IMR-90 (cell line): ENCODE data around the gene ALS2. TPM values are rescaled to one million over a fixed set of nuclear protein-coding genes. Genes with fewer than 3 reads are reported as not detected.

Experiments
- ATAC-seq: fragments of 200-7000 bp; cut with Tn5 transposase; 2 replicates; pipeline ENCODE4 v1.9.1; 2020; ENCODE audit warnings: low read depth, mild to moderate bottlenecking, moderate library complexity
- BruUV-seq: library from RNA; stranded (reverse); fragments of 400-500 nt; replicated peaks from 2 replicates; lab custom pipeline; 2021; lab: Mats Ljungman, UMichigan
- CTCF ChIA-PET: fragments of 300-600 bp; formaldehyde crosslinking; extraction: SDS; loops from one replicate; lab custom pipeline; 2021; ENCODE audit warnings: antibody characterized with exemption; lab: Yijun Ruan, JAX
- POLR2A ChIA-PET: fragments of 300-600 bp; sonication (Branson Sonifier 250); formaldehyde crosslinking; loops from one replicate; lab custom pipeline; 2022; ENCODE audit warnings: antibody characterized with exemption; ENCODE audit not compliant: unreplicated experiment; lab: Charles Lee
- DNase-seq: peaks from one replicate; pipeline ENCODE4 v3.0.0; 2013
- H2AFZ ChIP-seq: replicated peaks from 2 replicates; pipeline ENCODE3; 2013; ENCODE audit warnings: low read length, mild to moderate bottlenecking; ENCODE audit not compliant: poor library complexity
- H2AK5ac ChIP-seq: 2 replicates; pipeline ENCODE4 v1.6.1; 2013; ENCODE audit warnings: low read depth, low read length, inconsistent platforms
- H2AK9ac ChIP-seq: replicated peaks from 2 replicates; pipeline ENCODE3; 2013; ENCODE audit warnings: mild to moderate bottlenecking, low read depth, low read length, moderate library complexity; ENCODE audit not compliant: poor library complexity
- H2BK120ac ChIP-seq: 2 replicates; pipeline ENCODE4 v1.6.1; 2013; ENCODE audit warnings: low read depth, low read length, inconsistent platforms
- H2BK15ac ChIP-seq: 3 replicates; pipeline ENCODE4 v1.6.1; 2013; ENCODE audit warnings: low read depth, low read length, inconsistent platforms
- H2BK20ac ChIP-seq: 2 replicates; pipeline ENCODE4 v1.6.1; 2013; ENCODE audit warnings: low read depth, mild to moderate bottlenecking, inconsistent platforms, low read length, moderate library complexity
- H2BK5ac ChIP-seq: 2 replicates; pipeline ENCODE4 v1.6.1; 2013; ENCODE audit warnings: mild to moderate bottlenecking, low read depth, low read length, inconsistent platforms; ENCODE audit not compliant: poor library complexity, severe bottlenecking
- H3K14ac ChIP-seq: replicated peaks from 2 replicates; pipeline ENCODE4 v1.6.1; 2013; ENCODE audit warnings: low read depth, low read length, inconsistent platforms
- H3K18ac ChIP-seq: 2 replicates; pipeline ENCODE4 v1.6.1; 2013; ENCODE audit warnings: low read depth, low read length, control low read depth
- H3K23ac ChIP-seq: 2 replicates; pipeline ENCODE4 v1.6.1; 2013; ENCODE audit warnings: low read depth, low read length, inconsistent platforms
- H3K27ac ChIP-seq: 2 replicates; pipeline ENCODE4 v1.5.1; 2013; ENCODE audit warnings: mild to moderate bottlenecking, control low read depth, low read length; ENCODE audit not compliant: insufficient read depth
- H3K27me3 ChIP-seq: 2 replicates; pipeline ENCODE4 v1.6.1; 2013; ENCODE audit warnings: low read length; ENCODE audit not compliant: control insufficient read depth, insufficient read depth
- H3K36me3 ChIP-seq: 2 replicates; pipeline ENCODE4 v1.6.1; 2013; ENCODE audit warnings: low read length, mixed read lengths; ENCODE audit not compliant: control insufficient read depth, insufficient read depth
- H3K4ac ChIP-seq: 2 replicates; pipeline ENCODE4 v1.6.1; 2013; ENCODE audit warnings: low read depth, low read length, inconsistent platforms
- H3K4me1 ChIP-seq: 2 replicates; pipeline ENCODE4 v1.6.1; 2013; ENCODE audit warnings: low read length, mixed read lengths; ENCODE audit not compliant: control insufficient read depth, insufficient read depth
- H3K4me2 ChIP-seq: 2 replicates; pipeline ENCODE4 v1.6.1; 2013; ENCODE audit warnings: low read depth, mild to moderate bottlenecking, control low read depth, low read length, moderate library complexity
- H3K4me3 ChIP-seq: 2 replicates; pipeline ENCODE4 v1.5.1; 2013; ENCODE audit warnings: low read depth, mild to moderate bottlenecking, control low read depth, low read length, moderate library complexity; ENCODE audit not compliant: insufficient read depth
- H3K56ac ChIP-seq: 2 replicates; pipeline ENCODE4 v1.6.1; 2013; ENCODE audit warnings: low read length, inconsistent platforms; ENCODE audit not compliant: insufficient read depth; ENCODE audit errors: extremely low read depth
- H3K79me1 ChIP-seq, 2 experiments: 2 replicates each; pipeline ENCODE4 v1.6.1; 2013; ENCODE audit warnings: low read length in 2 of 2, inconsistent platforms in 1 of 2, low read depth in 1 of 2
- H3K9ac ChIP-seq: 2 replicates; pipeline ENCODE4 v1.6.1; 2013; ENCODE audit warnings: low read depth, low read length, control low read depth
- H3K9me1 ChIP-seq: 2 replicates; pipeline ENCODE4 v1.6.1; 2013; ENCODE audit warnings: low read length, inconsistent platforms; ENCODE audit not compliant: insufficient read depth
- H3K9me3 ChIP-seq: 2 replicates; pipeline ENCODE4 v1.6.1; 2013; ENCODE audit warnings: low read length; ENCODE audit not compliant: control insufficient read depth, insufficient read depth
- H4K20me1 ChIP-seq: 2 replicates; pipeline ENCODE4 v1.6.1; 2013; ENCODE audit warnings: low read length, inconsistent platforms; ENCODE audit not compliant: insufficient read depth
- H4K5ac ChIP-seq: 2 replicates; pipeline ENCODE4 v1.6.1; 2013; ENCODE audit warnings: mild to moderate bottlenecking, low read depth, low read length, control low read depth
- H4K8ac ChIP-seq, 2 experiments: 2 replicates each; pipeline ENCODE4 v1.6.1; 2013; ENCODE audit warnings: low read depth in 2 of 2, low read length in 2 of 2, control low read depth in 1 of 2, inconsistent platforms in 1 of 2
- H4K91ac ChIP-seq: 2 replicates; pipeline ENCODE4 v1.6.1; 2013; ENCODE audit warnings: low read depth, low read length, inconsistent platforms; ENCODE audit not compliant: insufficient read depth
- BHLHE40 ChIP-seq: fragments of 150-350 bp; IDR thresholded peaks from 2 replicates; pipeline ENCODE4 v1.6.1; 2016; ENCODE audit warnings: mild to moderate bottlenecking, low read depth, low read length
- CEBPB ChIP-seq: IDR thresholded peaks from 2 replicates; pipeline ENCODE4 v1.6.1; 2012; ENCODE audit warnings: low read depth, low read length, improper control_type of control experiment
- CHD1 ChIP-seq: IDR thresholded peaks from 2 replicates; pipeline ENCODE4 v1.6.1; 2012; ENCODE audit warnings: low read depth, low read length, improper control_type of control experiment
- FOS ChIP-seq: fragments of 150-350 bp; IDR thresholded peaks from 2 replicates; pipeline ENCODE4 v1.6.1; 2016; ENCODE audit warnings: low read depth, low read length
- MAFK ChIP-seq: IDR thresholded peaks from 2 replicates; pipeline ENCODE4 v1.6.1; 2012; ENCODE audit warnings: low read depth, low read length, improper control_type of control experiment
- MAZ ChIP-seq: IDR thresholded peaks from 2 replicates; pipeline ENCODE4 v1.6.1; 2012; ENCODE audit warnings: low read depth, mild to moderate bottlenecking, low read length, improper control_type of control experiment, moderate library complexity, borderline replicate concordance
- MXI1 ChIP-seq: IDR thresholded peaks from 2 replicates; pipeline ENCODE4 v1.6.1; 2012; ENCODE audit warnings: low read depth, mild to moderate bottlenecking, low read length, moderate library complexity, borderline replicate concordance
- NFE2L2 ChIP-seq: fragments of 150-350 bp; IDR thresholded peaks from 2 replicates; pipeline ENCODE4 v1.6.1; 2016; ENCODE audit warnings: low read depth, mild to moderate bottlenecking, low read length
- POLR2A ChIP-seq: IDR thresholded peaks from 2 replicates; pipeline ENCODE4 v1.6.1; 2012; ENCODE audit warnings: mild to moderate bottlenecking, low read depth, low read length
- RAD21 ChIP-seq: IDR thresholded peaks from 2 replicates; pipeline ENCODE4 v1.6.1; 2012; ENCODE audit warnings: low read length, improper control_type of control experiment
- RCOR1 ChIP-seq: IDR thresholded peaks from 2 replicates; pipeline ENCODE4 v1.6.1; 2012; ENCODE audit warnings: mild to moderate bottlenecking, low read length, improper control_type of control experiment; ENCODE audit not compliant: insufficient replicate concordance
- RFX5 ChIP-seq: IDR thresholded peaks from 2 replicates; pipeline ENCODE4 v1.8.0; 2012; ENCODE audit warnings: low read depth, mild to moderate bottlenecking, low read length, moderate library complexity
- SMC3 ChIP-seq: fragments of 150-350 bp; IDR thresholded peaks from 2 replicates; pipeline ENCODE4 v1.6.1; 2016; ENCODE audit warnings: low read depth, mild to moderate bottlenecking, antibody characterized with exemption, low read length, moderate library complexity
- WGBS, 2 experiments: methylation state at CpG; one replicate each; pipeline versions ENCODE4 v1.1.5 to v1.1.7; 2013; ENCODE audit warnings: missing lambda C conversion rate in 2 of 2; ENCODE audit not compliant: insufficient read length in 1 of 2; ENCODE audit errors: extremely low coverage in 2 of 2; 5-methylcytosine and 5-hydroxymethylcytosine counted together
- dilution Hi-C: fragments of 300-500 bp; cut with HindIII; formaldehyde crosslinking; loops from one replicate; pipeline ENCODE4 v1.14.3; 2018; ENCODE audit warnings: low sequenced_read_pairs; ENCODE audit not compliant: unreplicated experiment
- in situ Hi-C: fragments of 300-500 bp; cut with MboI; formaldehyde crosslinking; loops from 3 replicates; pipeline ENCODE4 v1.14.3; 2019; ENCODE audit warnings: low sequenced_read_pairs, inconsistent platforms, mixed read lengths
- intact Hi-C: fragments of 100-400 bp; cut with micrococcal nuclease; formaldehyde crosslinking; loops from 2 replicates; pipeline ENCODE4 v1.10.0; 2022
- polyA plus RNA-seq, 3 experiments: library from polyadenylated mRNA; depleted of rRNA; stranded (reverse); fragments of >200 nt; gene quantifications; 2 replicates each; pipeline ENCODE4 v1.2.3, GENCODE V29; 2012; ENCODE audit warnings: low replicate concordance in 1 of 3
- total RNA-seq: library from RNA; depleted of rRNA; stranded (reverse); fragments of >200 nt; gene quantifications from 2 replicates; pipeline ENCODE4 v1.2.3, GENCODE V29; 2012
- TF ChIP-seq, protein P1 (sequence below): conservative IDR thresholded peaks from 2 replicates; pipeline ENCODE4 v1.5.1; 2012; ENCODE audit warnings: mild to moderate bottlenecking, low read depth, low read length, improper control_type of control experiment
- TF ChIP-seq, protein P2 (sequence below): fragments of 150-350 bp; IDR thresholded peaks from 2 replicates; pipeline ENCODE4 v1.6.1; 2017; ENCODE audit warnings: mild to moderate bottlenecking, antibody characterized with exemption, low read length, low read depth
- TF ChIP-seq, protein P3 (sequence below): fragments of 150-350 bp; IDR thresholded peaks from 2 replicates; pipeline ENCODE4 v1.6.1; 2016; ENCODE audit warnings: low read depth, mild to moderate bottlenecking, low read length, moderate library complexity, borderline replicate concordance

Gene ALS2
- total and polyA plus RNA-seq, 2 of the 4 experiments (the other 2 are of a cell fraction): 14.4 to 42.3 TPM

DNA sequence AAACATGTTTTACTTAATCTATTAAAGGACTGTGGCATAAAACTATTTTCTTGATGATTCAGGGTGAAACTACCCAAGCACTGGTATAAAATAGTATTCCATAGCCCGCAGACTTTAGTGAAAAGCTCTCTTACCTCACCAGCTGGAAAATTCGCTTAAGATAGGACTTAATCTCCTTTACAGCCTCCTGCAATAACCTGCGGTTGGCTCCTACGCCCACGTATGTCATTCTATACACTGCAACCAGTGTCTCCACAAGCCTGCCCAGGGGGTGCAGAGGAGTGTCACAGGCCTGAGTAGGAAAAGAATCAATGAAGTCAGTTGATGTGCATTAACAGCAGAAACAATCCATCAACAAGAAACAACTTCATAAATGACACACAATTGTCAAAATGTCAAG lies 71.0 kb downstream of the ALS2 start:
- Histone ChIP-seq H3K9ac (no peak overlapping the region), H3K9me3 (no peaks in the 10 kb centered on the region), H3K9me1 (no peaks in the 10 kb centered on the region), H3K4ac (no peak overlapping the region), H4K20me1 (no peaks in the 10 kb centered on the region), H3K23ac (no peak overlapping the region), H3K18ac (no peak overlapping the region), H3K4me3 (no peak overlapping the region), H3K27ac (no peak overlapping the region), H3K4me2 (no peak overlapping the region), H3K14ac (no peak overlapping the region), H2BK20ac (no peak overlapping the region), H4K5ac (no peak overlapping the region), H2AFZ (no peak overlapping the region), H4K8ac (no peak overlapping the region), H2BK120ac (no peak overlapping the region), H3K56ac (no peak overlapping the region), H2BK5ac (no peak overlapping the region), H2AK9ac (no peak overlapping the region), H2AK5ac (no peak overlapping the region), H3K4me1 (no peaks in the 10 kb centered on the region), H3K79me1 (no peaks in the 10 kb centered on the region; a peak in 1 of 4 replicates), H3K36me3 (peaks cover 24% of the 10 kb centered on the region), H4K91ac (no peak overlapping the region), H3K27me3 (no peaks in the 10 kb centered on the region), H2BK15ac (no peak overlapping the region)
- ATAC-seq (no peak), DNase-seq (no peak)
- ChIA-PET CTCF (interaction anchor here (1.2 to 1.6 kb wide), 2 partner anchors 9 to 11 kb away, joined by 4 to 6 read pairs; partner anchors contain the start of gene MPP4), POLR2A (no interaction called here)
- BruUV-seq: no TSS peak
- intact Hi-C loops (loop anchor here (10.0 kb wide), 1 partner anchor 475 kb away; no protein-coding TSS in a partner anchor), dilution Hi-C loops (no loop called here), in situ Hi-C loops (no loop called here)
- TF ChIP-seq RAD21: no peak
- TF ChIP-seq FOS: no peak
- TF ChIP-seq RCOR1: no peak
- TF ChIP-seq MAFK: no peak
- TF ChIP-seq, protein P1, sequence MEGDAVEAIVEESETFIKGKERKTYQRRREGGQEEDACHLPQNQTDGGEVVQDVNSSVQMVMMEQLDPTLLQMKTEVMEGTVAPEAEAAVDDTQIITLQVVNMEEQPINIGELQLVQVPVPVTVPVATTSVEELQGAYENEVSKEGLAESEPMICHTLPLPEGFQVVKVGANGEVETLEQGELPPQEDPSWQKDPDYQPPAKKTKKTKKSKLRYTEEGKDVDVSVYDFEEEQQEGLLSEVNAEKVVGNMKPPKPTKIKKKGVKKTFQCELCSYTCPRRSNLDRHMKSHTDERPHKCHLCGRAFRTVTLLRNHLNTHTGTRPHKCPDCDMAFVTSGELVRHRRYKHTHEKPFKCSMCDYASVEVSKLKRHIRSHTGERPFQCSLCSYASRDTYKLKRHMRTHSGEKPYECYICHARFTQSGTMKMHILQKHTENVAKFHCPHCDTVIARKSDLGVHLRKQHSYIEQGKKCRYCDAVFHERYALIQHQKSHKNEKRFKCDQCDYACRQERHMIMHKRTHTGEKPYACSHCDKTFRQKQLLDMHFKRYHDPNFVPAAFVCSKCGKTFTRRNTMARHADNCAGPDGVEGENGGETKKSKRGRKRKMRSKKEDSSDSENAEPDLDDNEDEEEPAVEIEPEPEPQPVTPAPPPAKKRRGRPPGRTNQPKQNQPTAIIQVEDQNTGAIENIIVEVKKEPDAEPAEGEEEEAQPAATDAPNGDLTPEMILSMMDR: no peak
- no peak for TF ChIP-seq CEBPB
- no peak for TF ChIP-seq RFX5
- no peak for TF ChIP-seq MAZ
- TF ChIP-seq, protein P2, sequence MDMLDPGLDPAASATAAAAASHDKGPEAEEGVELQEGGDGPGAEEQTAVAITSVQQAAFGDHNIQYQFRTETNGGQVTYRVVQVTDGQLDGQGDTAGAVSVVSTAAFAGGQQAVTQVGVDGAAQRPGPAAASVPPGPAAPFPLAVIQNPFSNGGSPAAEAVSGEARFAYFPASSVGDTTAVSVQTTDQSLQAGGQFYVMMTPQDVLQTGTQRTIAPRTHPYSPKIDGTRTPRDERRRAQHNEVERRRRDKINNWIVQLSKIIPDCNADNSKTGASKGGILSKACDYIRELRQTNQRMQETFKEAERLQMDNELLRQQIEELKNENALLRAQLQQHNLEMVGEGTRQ: no peak
- TF ChIP-seq MXI1: no peak
- no peak for TF ChIP-seq SMC3
- TF ChIP-seq POLR2A: no peak
- TF ChIP-seq CHD1: no peak
- TF ChIP-seq NFE2L2: no peak
- TF ChIP-seq BHLHE40: no peak
- TF ChIP-seq, protein P3, sequence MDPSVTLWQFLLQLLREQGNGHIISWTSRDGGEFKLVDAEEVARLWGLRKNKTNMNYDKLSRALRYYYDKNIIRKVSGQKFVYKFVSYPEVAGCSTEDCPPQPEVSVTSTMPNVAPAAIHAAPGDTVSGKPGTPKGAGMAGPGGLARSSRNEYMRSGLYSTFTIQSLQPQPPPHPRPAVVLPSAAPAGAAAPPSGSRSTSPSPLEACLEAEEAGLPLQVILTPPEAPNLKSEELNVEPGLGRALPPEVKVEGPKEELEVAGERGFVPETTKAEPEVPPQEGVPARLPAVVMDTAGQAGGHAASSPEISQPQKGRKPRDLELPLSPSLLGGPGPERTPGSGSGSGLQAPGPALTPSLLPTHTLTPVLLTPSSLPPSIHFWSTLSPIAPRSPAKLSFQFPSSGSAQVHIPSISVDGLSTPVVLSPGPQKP: no peak
- WGBS, 2 experiments: no CpG with 5 or more reads among the region's 5 CpGs
